K562 (cell line): ENCODE results near the gene NFATC3. TPM values are rescaled to one million over a fixed set of nuclear protein-coding genes. Genes with fewer than 3 reads are reported as not detected.
A peak's percentile ranks its signal among the peaks of the same experiment; 100 is the strongest.

ENCODE experiments used
- CGGBP1 ChIP-seq: fragments of 250-450 bp; sonication (Bioruptor Pico); IDR thresholded peaks from 2 replicates; pipeline ENCODE4 v1.9.0; 2021; ENCODE audit warnings: mild to moderate bottlenecking
- CTCFL ChIP-seq: IDR thresholded peaks from 2 replicates; pipeline ENCODE4 v1.6.1; 2011; ENCODE audit warnings: borderline replicate concordance, low read depth, mild to moderate bottlenecking, moderate library complexity, low read length; ENCODE audit not compliant: insufficient read depth, poor library complexity, severe bottlenecking
- DMBX1 ChIP-seq: fragments of 250-450 bp; sonication (Bioruptor Pico); IDR thresholded peaks from 2 replicates; pipeline ENCODE4 v1.8.0; 2022; ENCODE audit warnings: inconsistent platforms, mild to moderate bottlenecking, moderate library complexity, borderline replicate concordance
- GATA2 ChIP-seq: sonication (generic); formaldehyde crosslinking; IDR thresholded peaks from 2 replicates; pipeline ENCODE4 v1.4.0; 2020; ENCODE audit warnings: mild to moderate bottlenecking, missing genetic modification reagents
- HDGF ChIP-seq: fragments of 450-650 bp; IDR thresholded peaks from 2 replicates; pipeline ENCODE4 v1.6.1; 2016
- HLTF ChIP-seq: fragments of 450-650 bp; IDR thresholded peaks from 2 replicates; pipeline ENCODE4 v1.6.1; 2016
- HMGXB4 ChIP-seq: sonication (generic); formaldehyde crosslinking; IDR thresholded peaks from 2 replicates; pipeline ENCODE4 v1.8.1; 2023; ENCODE audit warnings: mild to moderate bottlenecking, missing genetic modification reagents
- IRF2 ChIP-seq: sonication (generic); formaldehyde crosslinking; IDR thresholded peaks from 2 replicates; pipeline ENCODE4 v1.8.1; 2022; ENCODE audit warnings: mild to moderate bottlenecking, missing genetic modification reagents
- JUN ChIP-seq, 2 experiments: sonication (generic) in 1 of 2; formaldehyde crosslinking in 1 of 2; IDR thresholded peaks; 2 replicates each; pipeline versions ENCODE4 v1.6.1 to v1.8.0; 2012 to 2022; ENCODE audit warnings: borderline replicate concordance in 2 of 2, mild to moderate bottlenecking in 2 of 2, improper control_type of control experiment in 1 of 2, low read depth in 1 of 2, low read length in 1 of 2, missing genetic modification reagents in 1 of 2
- MED1 ChIP-seq: sonication (generic); formaldehyde crosslinking; IDR thresholded peaks from 2 replicates; pipeline ENCODE4 v1.8.1; 2023; ENCODE audit warnings: missing genetic modification reagents, borderline replicate concordance
- NFE2 ChIP-seq: IDR thresholded peaks from 2 replicates; pipeline ENCODE4 v1.6.1; 2014; ENCODE audit warnings: antibody characterized with exemption, low read depth
- NFE2L1 ChIP-seq: fragments of 450-650 bp; IDR thresholded peaks from 2 replicates; pipeline ENCODE4 v1.6.1; 2016; ENCODE audit warnings: missing genetic modification characterization, low read depth, mild to moderate bottlenecking, missing compliant biosample characterization, moderate library complexity, borderline replicate concordance
- NFYB ChIP-seq: IDR thresholded peaks from 2 replicates; pipeline ENCODE4 v1.6.1; 2011; ENCODE audit warnings: mild to moderate bottlenecking, moderate library complexity; ENCODE audit not compliant: insufficient read length; ENCODE audit errors: extremely low read depth
- POLR2A ChIP-seq: fragments of 450-650 bp; conservative IDR thresholded peaks from 2 replicates; pipeline ENCODE4 v1.6.1; 2016
- SMARCE1 ChIP-seq: fragments of 450-650 bp; IDR thresholded peaks from 2 replicates; pipeline ENCODE4 v1.7.1; 2016; ENCODE audit warnings: mild to moderate bottlenecking
- SRSF3 ChIP-seq: fragments of 200-400 bp; formaldehyde crosslinking; IDR thresholded peaks from 2 replicates; pipeline ENCODE4 v1.6.1; 2016; ENCODE audit warnings: mild to moderate bottlenecking, low read length, moderate library complexity; ENCODE audit not compliant: insufficient read depth
- polyA plus RNA-seq, 8 experiments: library from polyadenylated mRNA; depleted of rRNA in 4 of 8; stranded (reverse) in 5 of 8; unstranded in 3 of 8; fragments of >200 nt; fragmentation: Nextera tagmentation in 2 of 8; fragmentation: Illumina TruSeq in 1 of 8; extraction: Ambion mirVana in 2 of 8; extraction: Trizol in 1 of 8; gene quantifications; 2 replicates each; pipeline versions ENCODE4 v1.2.1 to v1.2.3, GENCODE V29; 2011 to 2014; ENCODE audit warnings: inconsistent platforms in 1 of 8, missing spikeins in 1 of 8
- total RNA-seq, 7 experiments: library from RNA; depleted of rRNA in 6 of 7; stranded (reverse); fragments of >200 nt in 6 of 7; fragmentation: Illumina TruSeq in 2 of 7; extraction: Trizol in 2 of 7; gene quantifications; 2 replicates each; pipeline versions ENCODE4 v1.2.1 to v1.2.3, GENCODE V29; 2011 to 2021; ENCODE audit warnings: low replicate concordance in 1 of 7

NFATC3 gene
- total and polyA plus RNA-seq, 9 of the 15 experiments (the other 6 are each of a cell fraction or from before 2014, with no cell fraction given): 15.7 to 98.4 (median 59.4) TPM

GRCh38 chr16:68093816-68094613 lies 8.8 kb downstream of the NFATC3 start (continued):
- TF ChIP-seq GATA2 (CRISPR knock-in tag) (no peak), MED1 (CRISPR knock-in tag) (no peak), JUN (IDR thresholded peaks at IDR 0.05; ENCODE audit: borderline replicate concordance, low read depth, low read length) (no peak), JUN (CRISPR knock-in tag; IDR thresholded peaks at IDR 0.05; ENCODE audit: borderline replicate concordance) (no peak), SRSF3 (no peak), HLTF (no peak), IRF2 (CRISPR knock-in tag) (no peak), HDGF (0 out of 2 replicates have a peak, but pooled peaks have one; percentile 51), CGGBP1 (CRISPR knock-in tag) (no peak), NFE2 (no peak), NFYB (no peak), NFE2L1 (tag) (no peak), HMGXB4 (CRISPR knock-in tag) (no peak), CTCFL (no peak), POLR2A (no peak), SMARCE1 (0 out of 2 replicates have a peak, but pooled peaks have one; percentile 39), DMBX1 (CRISPR knock-in tag) (no peak)
